GM12878 (cell line): ENCODE data around the gene DUS2. TPM values are rescaled to one million over a fixed set of nuclear protein-coding genes. Genes with fewer than 3 reads are reported as not detected.

Experiments used
- ATAC-seq: fragments of 200-7000 bp; cut with Tn5 transposase; 3 replicates; pipeline ENCODE4 v1.9.1; 2020; ENCODE audit warnings: mild to moderate bottlenecking, moderate library complexity
- BruUV-seq: library from RNA; stranded (reverse); fragments of 400-500 nt; replicated peaks from 2 replicates; lab custom pipeline; 2021; lab: Mats Ljungman, UMichigan
- CTCF ChIA-PET: fragments of 300-600 bp; sonication (Branson Sonifier 250); formaldehyde crosslinking; extraction: SDS; loops from one replicate; lab custom pipeline; 2021; ENCODE audit warnings: inconsistent platforms; lab: Yijun Ruan, JAX
- POLR2A ChIA-PET: fragments of 350-600 bp; formaldehyde crosslinking; extraction: SDS; loops from one replicate; lab custom pipeline; 2021; ENCODE audit warnings: inconsistent platforms; lab: Charles Lee
- RAD21 ChIA-PET: fragments of 300-600 bp; sonication (Branson Sonifier 250); formaldehyde crosslinking; loops from one replicate; lab custom pipeline; 2023; ENCODE audit warnings: antibody characterized with exemption; ENCODE audit not compliant: unreplicated experiment; lab: Charles Lee
- SMC1A ChIA-PET: fragments of 300-600 bp; sonication (Branson Sonifier 250); formaldehyde crosslinking; loops from one replicate; lab custom pipeline; 2023; ENCODE audit not compliant: unreplicated experiment, uncharacterized antibody; lab: Charles Lee
- DNase-seq: peaks from one replicate; pipeline ENCODE4 v3.0.0-alpha.2; 2011; ENCODE audit warnings: low read depth, low spot score
- FAIRE-seq: peaks from 3 replicates; lab custom pipeline; 2011; peaks lifted over from hg19 to GRCh38; lab: Jason Lieb, UNC
- H2AFZ ChIP-seq: 2 replicates; pipeline ENCODE4 v1.6.0; 2011; ENCODE audit warnings: low read depth, low read length, control low read depth; ENCODE audit not compliant: control insufficient read depth
- H3K27ac ChIP-seq: 2 replicates; pipeline ENCODE4 v1.5.1; 2011; ENCODE audit warnings: control low read depth; ENCODE audit not compliant: control insufficient read depth, insufficient read depth
- H3K27me3 ChIP-seq, 2 experiments: replicated peaks in 1 of 2; 2 replicates each; pipeline versions ENCODE4 v1.6.0 to v1.6.1; 2011; ENCODE audit warnings: low read length in 1 of 2; ENCODE audit not compliant: control insufficient read depth in 2 of 2, insufficient read depth in 2 of 2
- H3K36me3 ChIP-seq, 2 experiments: 2 replicates each; pipeline ENCODE4 v1.5.1; 2011; ENCODE audit warnings: low read length in 1 of 2; ENCODE audit not compliant: control insufficient read depth in 2 of 2, insufficient read depth in 2 of 2
- H3K4me1 ChIP-seq: 2 replicates; pipeline ENCODE4 v1.6.1; 2011; ENCODE audit warnings: mild to moderate bottlenecking, low read length, moderate library complexity, mixed read lengths; ENCODE audit not compliant: control insufficient read depth, insufficient read depth
- H3K4me2 ChIP-seq: 2 replicates; pipeline ENCODE4 v1.6.0; 2011; ENCODE audit warnings: control low read depth; ENCODE audit not compliant: control insufficient read depth, insufficient read depth
- H3K4me3 ChIP-seq: fragments of 200-600 bp; sonication (generic); 2 replicates; pipeline ENCODE4 v1.5.1; 2016
- H3K79me2 ChIP-seq: 2 replicates; pipeline ENCODE4 v1.6.0; 2011; ENCODE audit warnings: low read length; ENCODE audit not compliant: control insufficient read depth, insufficient read depth
- H3K9ac ChIP-seq: 2 replicates; pipeline ENCODE4 v1.8.0; 2011; ENCODE audit warnings: low read length, control low read depth, mixed read lengths; ENCODE audit not compliant: control insufficient read depth, insufficient read depth
- H3K9me3 ChIP-seq: replicated peaks from 3 replicates; pipeline ENCODE4 v1.5.1; 2011; ENCODE audit warnings: mild to moderate bottlenecking, low read length; ENCODE audit not compliant: control insufficient read depth, insufficient read depth
- H4K20me1 ChIP-seq: 2 replicates; pipeline ENCODE4 v1.6.0; 2011; ENCODE audit not compliant: control insufficient read depth, insufficient read depth
- BHLHE40 ChIP-seq, 2 experiments: fragments of 450-650 bp in 1 of 2; IDR thresholded peaks; 2 replicates each; pipeline ENCODE4 v1.6.1; 2011 to 2017; ENCODE audit warnings: low read depth in 2 of 2, borderline replicate concordance in 1 of 2, improper control_type of control experiment in 1 of 2, low read length in 1 of 2, mild to moderate bottlenecking in 1 of 2
- BMI1 ChIP-seq: fragments of 450-650 bp; IDR thresholded peaks from 2 replicates; pipeline ENCODE4 v1.6.1; 2016; ENCODE audit warnings: mild to moderate bottlenecking, moderate library complexity, borderline replicate concordance
- ESRRA ChIP-seq: IDR thresholded peaks from 2 replicates; pipeline ENCODE4 v1.6.1; 2012; ENCODE audit warnings: mild to moderate bottlenecking, low read length, improper control_type of control experiment
- NFXL1 ChIP-seq: fragments of 450-650 bp; IDR thresholded peaks from 2 replicates; pipeline ENCODE4 v1.6.1; 2017; ENCODE audit warnings: antibody characterized with exemption, mild to moderate bottlenecking, borderline replicate concordance
- NRF1 ChIP-seq: conservative IDR thresholded peaks from 2 replicates; pipeline ENCODE4 v1.6.1; 2011; ENCODE audit warnings: mild to moderate bottlenecking, low read depth, low read length, improper control_type of control experiment
- POU2F2 ChIP-seq: IDR thresholded peaks from 3 replicates; pipeline ENCODE4 v1.6.1; 2011; ENCODE audit warnings: low read depth, mild to moderate bottlenecking, low read length, borderline replicate concordance
- WGBS: methylation state at CpG from one replicate; pipeline ENCODE4 v1.1.6; 2016; ENCODE audit warnings: low lambda C conversion rate; ENCODE audit not compliant: insufficient replicate concordance, insufficient coverage; ENCODE audit errors: missing lambda C conversion rate; 5-methylcytosine and 5-hydroxymethylcytosine counted together
- in situ Hi-C: fragments of 300-500 bp; cut with MboI; formaldehyde crosslinking; loops from 9 replicates; pipeline ENCODE4 v1.14.3; 2018; ENCODE audit warnings: mixed read lengths
- intact Hi-C: fragments of 100-400 bp; cut with micrococcal nuclease; formaldehyde crosslinking; loops from one replicate; pipeline ENCODE4 v1.14.2; 2022; ENCODE audit not compliant: unreplicated experiment
- polyA plus RNA-seq, 11 experiments: library from polyadenylated mRNA; depleted of rRNA in 4 of 11; unstranded in 6 of 11; stranded (reverse) in 5 of 11; fragments of >200 nt; fragmentation: Nextera tagmentation in 4 of 11; fragmentation: Illumina TruSeq in 1 of 11; extraction: Ambion mirVana in 4 of 11; extraction: Trizol in 1 of 11; gene quantifications; 1 replicate in 1 of 11; 2 replicates in 10 of 11; pipeline versions ENCODE4 v1.2.1 to v1.2.3, GENCODE V29; 2011 to 2016; ENCODE audit warnings: inconsistent platforms in 2 of 11, missing spikeins in 2 of 11, low read depth in 1 of 11
- total RNA-seq, 4 experiments: library from RNA; depleted of rRNA in 3 of 4; stranded (reverse); fragments of >200 nt in 3 of 4; fragmentation: Illumina TruSeq in 1 of 4; extraction: Trizol in 1 of 4; gene quantifications; 2 replicates each; pipeline versions ENCODE4 v1.2.1 to v1.2.3, GENCODE V29; 2013 to 2021
- TF ChIP-seq, protein P1 (sequence below): IDR thresholded peaks from 2 replicates; pipeline ENCODE4 v1.6.1; 2012; ENCODE audit warnings: improper control_type of control experiment, low read depth, low read length; ENCODE audit not compliant: insufficient replicate concordance

DUS2 gene
- total and polyA plus RNA-seq, 10 of the 15 experiments (the other 5 are each of a cell fraction or from before 2014, with no cell fraction given): 4.8 to 32.3 (median 25.5) TPM

DNA sequence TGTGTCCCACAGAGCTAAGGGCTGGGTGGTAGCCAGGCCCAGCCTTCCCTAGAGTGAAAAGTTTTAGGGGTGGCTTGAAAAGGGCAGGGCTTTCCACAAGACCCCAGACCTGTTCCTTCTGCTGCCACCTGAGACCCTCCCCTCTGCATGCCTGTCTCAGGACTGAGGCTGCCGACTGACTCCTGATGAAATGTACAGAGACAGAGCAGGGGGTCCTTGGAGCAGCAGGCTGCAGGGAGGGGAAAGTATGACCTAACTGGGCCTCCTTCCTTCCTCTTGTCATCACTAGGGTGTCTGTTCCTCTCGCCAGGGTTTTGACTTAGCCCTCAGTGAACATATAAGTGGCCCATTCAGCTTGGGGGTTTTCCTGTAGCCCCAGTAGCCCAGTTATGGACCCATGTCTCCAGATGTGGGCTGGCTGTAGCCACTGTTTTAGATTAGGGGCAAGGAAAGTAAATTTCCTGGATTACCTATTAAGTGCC lies 47.2 kb downstream of the DUS2 start:
- Histone ChIP-seq H3K79me2 (no peaks in the 10 kb centered on the region), H3K9ac (no peak overlapping the region), H3K4me2 (0 out of 2 replicates have a peak overlapping the region, but pooled peaks have one; percentile 13), H3K4me3 (no peak overlapping the region), H2AFZ (no peak overlapping the region), H3K27ac (peak overlapping the region; percentile 42), H3K27me3 (no peaks in the 10 kb centered on the region), H3K9me3 (no peaks in the 10 kb centered on the region), H3K36me3 (peaks cover 21 to 32% of the 10 kb centered on the region in 2 experiments; a peak in 3 of 4 replicates), H3K4me1 (peaks cover 36% of the 10 kb centered on the region), H4K20me1 (no peaks in the 10 kb centered on the region)
- intact Hi-C loops: no loop called here
- ChIA-PET SMC1A (interaction anchor here (0.6 to 3.7 kb wide), 12 partner anchors 9 to 194 kb away, joined by 3 to 25 read pairs (median 5); partner anchors contain the start of genes NFATC3 and SLC7A6), RAD21 (interaction anchor here (0.6 to 9.8 kb wide), 8 partner anchors 9 to 188 kb away, joined by 3 to 105 read pairs (median 4); partner anchors contain the start of gene NFATC3), POLR2A (interaction anchor here (0.7 to 8.8 kb wide), 5 partner anchors 9 to 175 kb away, joined by 3 to 135 read pairs (median 4); partner anchors contain the start of genes NFATC3 and PLA2G15), CTCF (interaction anchor here (0.7 to 8.2 kb wide), 17 partner anchors 9 to 226 kb away, joined by 3 to 109 read pairs (median 4); partner anchors contain the start of gene NFATC3)
- no peak for TF ChIP-seq NFXL1
- WGBS: 5% methylated on average over 2 of the region's 2 CpGs
- BruUV-seq: no TSS peak
- no peak for FAIRE-seq
- peak; percentile 40 for ATAC-seq
- in situ Hi-C loops: no loop called here
- no peak for DNase-seq

DNA sequence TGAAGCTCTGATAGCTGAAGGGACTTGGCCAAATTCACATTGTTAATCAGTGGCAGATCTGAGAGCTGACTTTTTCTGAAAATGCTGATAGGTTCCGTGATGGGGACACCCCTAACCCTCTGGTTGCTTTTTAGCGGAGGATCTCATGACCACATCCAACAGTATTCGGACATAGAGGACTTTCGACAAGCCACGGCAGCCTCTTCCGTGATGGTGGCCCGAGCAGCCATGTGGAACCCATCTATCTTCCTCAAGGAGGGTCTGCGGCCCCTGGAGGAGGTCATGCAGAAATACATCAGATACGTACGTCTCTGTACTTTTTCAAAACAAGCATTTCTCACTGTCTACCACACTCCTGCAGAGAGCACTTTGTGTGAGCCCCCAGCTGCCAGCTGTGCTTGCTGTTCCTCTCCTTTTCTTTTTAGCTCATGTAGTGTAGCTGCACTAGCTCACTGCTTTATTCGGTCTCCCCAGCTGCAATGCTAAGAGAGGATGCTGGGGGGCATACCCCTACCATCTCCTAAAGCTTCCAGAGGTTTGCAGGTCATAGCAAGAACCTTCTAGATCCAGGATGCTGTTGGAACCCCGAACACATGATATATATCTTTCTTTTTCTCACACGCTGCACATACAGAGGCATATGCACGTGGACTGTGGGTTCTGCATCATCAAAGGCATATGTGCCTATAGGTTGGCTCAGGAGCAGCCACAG lies 47.9 kb downstream of the DUS2 start:
- no peaks in the 10 kb centered on the region for H3K9me3 ChIP-seq
- peak overlapping the region; percentile 42 for H3K27ac ChIP-seq
- DNase-seq (no peak), FAIRE-seq (no peak), ATAC-seq (peak; percentile 52)
- H3K36me3 ChIP-seq: peaks cover 25 to 34% of the 10 kb centered on the region in 2 experiments; a peak in 3 of 4 replicates
- RAD21 ChIA-PET: interaction anchor here (0.6 to 9.8 kb wide), 11 partner anchors 9 to 258 kb away, joined by 3 to 105 read pairs (median 4); partner anchors contain the start of gene NFATC3
- H3K27me3 ChIP-seq: no peaks in the 10 kb centered on the region
- 25% methylated on average over 14 of the region's 14 CpGs for WGBS
- no peak overlapping the region for H3K9ac ChIP-seq
- no peaks in the 10 kb centered on the region for H3K79me2 ChIP-seq
- BruUV-seq: no TSS peak
- CTCF ChIA-PET: interaction anchor here (0.8 to 8.2 kb wide), 21 partner anchors 8 to 398 kb away, joined by 3 to 109 read pairs (median 4); partner anchors contain the start of gene NFATC3
- H3K4me2 ChIP-seq: peak overlapping the region; percentile 50; the same call in 1 of the 2 replicates
- H3K4me3 ChIP-seq: no peak overlapping the region
- no peak overlapping the region for H2AFZ ChIP-seq
- peaks cover 43% of the 10 kb centered on the region for H3K4me1 ChIP-seq
- SMC1A ChIA-PET: interaction anchor here (0.6 to 3.7 kb wide), 20 partner anchors 9 to 265 kb away, joined by 3 to 25 read pairs (median 4); partner anchors contain the start of genes NFATC3, RANBP10, SLC7A6 and TSNAXIP1
- POLR2A ChIA-PET: interaction anchor here (0.6 to 8.8 kb wide), 7 partner anchors 9 to 158 kb away, joined by 3 to 135 read pairs (median 4); partner anchors contain the start of gene NFATC3
- no peaks in the 10 kb centered on the region for H4K20me1 ChIP-seq
- intact Hi-C loops: no loop called here
- in situ Hi-C loops: no loop called here
- TF ChIP-seq POU2F2 (no peak), ESRRA (no peak), BMI1 (no peak), NRF1 (no peak), BHLHE40 (IDR thresholded peaks at IDR 0.05; ENCODE audit: borderline replicate concordance in 1 of 2, low read depth in 2 of 2, low read length in 1 of 2) (0 out of 4 replicates have a peak, but pooled peaks of 1 of the 2 experiments have one; percentile 9)
- TF ChIP-seq, protein P1, sequence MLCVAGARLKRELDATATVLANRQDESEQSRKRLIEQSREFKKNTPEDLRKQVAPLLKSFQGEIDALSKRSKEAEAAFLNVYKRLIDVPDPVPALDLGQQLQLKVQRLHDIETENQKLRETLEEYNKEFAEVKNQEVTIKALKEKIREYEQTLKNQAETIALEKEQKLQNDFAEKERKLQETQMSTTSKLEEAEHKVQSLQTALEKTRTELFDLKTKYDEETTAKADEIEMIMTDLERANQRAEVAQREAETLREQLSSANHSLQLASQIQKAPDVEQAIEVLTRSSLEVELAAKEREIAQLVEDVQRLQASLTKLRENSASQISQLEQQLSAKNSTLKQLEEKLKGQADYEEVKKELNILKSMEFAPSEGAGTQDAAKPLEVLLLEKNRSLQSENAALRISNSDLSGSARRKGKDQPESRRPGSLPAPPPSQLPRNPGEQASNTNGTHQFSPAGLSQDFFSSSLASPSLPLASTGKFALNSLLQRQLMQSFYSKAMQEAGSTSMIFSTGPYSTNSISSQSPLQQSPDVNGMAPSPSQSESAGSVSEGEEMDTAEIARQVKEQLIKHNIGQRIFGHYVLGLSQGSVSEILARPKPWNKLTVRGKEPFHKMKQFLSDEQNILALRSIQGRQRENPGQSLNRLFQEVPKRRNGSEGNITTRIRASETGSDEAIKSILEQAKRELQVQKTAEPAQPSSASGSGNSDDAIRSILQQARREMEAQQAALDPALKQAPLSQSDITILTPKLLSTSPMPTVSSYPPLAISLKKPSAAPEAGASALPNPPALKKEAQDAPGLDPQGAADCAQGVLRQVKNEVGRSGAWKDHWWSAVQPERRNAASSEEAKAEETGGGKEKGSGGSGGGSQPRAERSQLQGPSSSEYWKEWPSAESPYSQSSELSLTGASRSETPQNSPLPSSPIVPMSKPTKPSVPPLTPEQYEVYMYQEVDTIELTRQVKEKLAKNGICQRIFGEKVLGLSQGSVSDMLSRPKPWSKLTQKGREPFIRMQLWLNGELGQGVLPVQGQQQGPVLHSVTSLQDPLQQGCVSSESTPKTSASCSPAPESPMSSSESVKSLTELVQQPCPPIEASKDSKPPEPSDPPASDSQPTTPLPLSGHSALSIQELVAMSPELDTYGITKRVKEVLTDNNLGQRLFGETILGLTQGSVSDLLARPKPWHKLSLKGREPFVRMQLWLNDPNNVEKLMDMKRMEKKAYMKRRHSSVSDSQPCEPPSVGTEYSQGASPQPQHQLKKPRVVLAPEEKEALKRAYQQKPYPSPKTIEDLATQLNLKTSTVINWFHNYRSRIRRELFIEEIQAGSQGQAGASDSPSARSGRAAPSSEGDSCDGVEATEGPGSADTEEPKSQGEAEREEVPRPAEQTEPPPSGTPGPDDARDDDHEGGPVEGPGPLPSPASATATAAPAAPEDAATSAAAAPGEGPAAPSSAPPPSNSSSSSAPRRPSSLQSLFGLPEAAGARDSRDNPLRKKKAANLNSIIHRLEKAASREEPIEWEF: no peak
